ENCODE measurements around the gene FER1L5.

The FER1L5 gene

DNA sequence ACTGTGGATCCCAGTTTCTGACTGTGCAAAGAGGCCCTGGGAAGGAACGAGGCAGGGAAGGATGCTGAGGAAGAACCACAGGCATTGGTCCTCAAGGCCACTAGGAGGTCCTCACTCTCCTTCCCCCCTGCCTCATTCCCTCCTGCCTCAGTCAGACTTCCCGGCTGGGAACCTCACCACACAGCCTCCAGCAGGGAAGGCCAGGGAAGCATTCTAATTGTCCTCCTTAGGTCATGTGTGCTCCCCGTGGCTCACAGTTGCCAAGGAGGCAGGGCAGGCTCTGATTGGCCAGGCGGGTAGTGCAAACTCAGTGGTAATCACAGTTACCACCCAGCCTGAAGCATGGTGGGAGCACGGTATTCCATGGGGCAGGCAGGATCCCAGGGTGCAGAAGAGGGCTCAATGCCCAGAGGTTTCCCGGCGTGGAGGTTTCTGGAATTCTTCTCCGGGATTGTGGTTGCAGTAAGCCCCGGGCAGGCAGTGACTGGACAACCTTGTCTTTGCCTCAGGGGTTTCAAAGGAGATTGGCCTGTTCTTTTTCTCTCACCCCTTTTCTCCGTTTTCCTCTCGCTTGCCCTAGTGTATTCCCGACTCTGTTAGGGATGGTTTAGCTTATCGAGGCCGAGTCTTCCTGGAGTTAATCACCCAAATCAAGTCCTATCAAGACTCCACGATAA is 27.1 kb downstream of the FER1L5 start:
- in situ Hi-C loops (cut with MboI; ENCODE audit: low sequenced_read_pairs): no loop called here

DNA sequence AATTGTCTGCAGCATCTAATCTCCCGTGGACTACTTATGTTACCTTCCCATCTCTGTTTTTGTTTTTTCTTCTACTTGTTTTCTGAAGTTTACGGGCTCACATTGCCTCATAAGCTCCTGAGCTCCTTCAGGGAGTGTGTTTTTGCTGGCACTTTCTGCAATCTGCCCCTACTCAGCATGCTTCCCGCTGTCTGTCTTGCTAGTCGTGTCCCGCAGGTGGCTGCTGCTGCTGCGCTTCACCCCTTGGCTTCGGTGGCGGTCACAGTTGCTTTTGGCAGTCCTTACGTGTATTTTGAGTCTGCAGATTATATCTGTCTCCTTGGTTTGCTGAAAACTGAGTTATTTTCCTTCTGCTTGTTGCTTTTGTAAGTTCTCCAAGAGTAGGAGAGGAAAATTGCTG is 37.3 kb downstream of the FER1L5 start:
- in situ Hi-C loops (cut with MboI; ENCODE audit: low sequenced_read_pairs): no loop called here

DNA sequence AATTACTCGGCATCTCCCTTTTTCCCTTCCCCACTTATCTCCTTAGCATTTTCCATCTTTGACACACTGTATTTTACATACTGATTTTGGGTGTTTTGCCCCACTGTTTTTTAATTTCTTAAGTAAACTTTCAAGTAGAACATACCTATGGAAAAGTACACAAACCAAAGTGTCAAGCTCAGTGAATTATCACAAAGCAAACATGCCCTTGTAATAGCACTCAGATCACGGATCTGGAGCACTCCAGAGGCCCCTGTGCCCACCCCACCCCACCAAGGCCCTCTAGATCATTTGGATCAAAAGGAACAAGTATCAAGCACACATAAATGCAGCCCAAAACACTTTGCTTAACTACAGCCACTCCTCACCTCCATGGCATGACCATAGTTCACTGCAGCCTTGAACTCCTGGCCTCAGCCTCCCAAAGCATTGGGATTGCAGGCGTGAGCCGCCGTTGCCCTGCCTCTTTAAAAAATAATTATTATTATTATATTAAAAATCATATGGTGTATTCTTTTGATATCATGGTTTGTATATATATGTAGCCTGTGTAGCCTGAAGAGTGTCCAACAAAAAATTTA is 38.1 kb downstream of the FER1L5 start:
- in situ Hi-C loops (cut with MboI; ENCODE audit: low sequenced_read_pairs): no loop called here

DNA sequence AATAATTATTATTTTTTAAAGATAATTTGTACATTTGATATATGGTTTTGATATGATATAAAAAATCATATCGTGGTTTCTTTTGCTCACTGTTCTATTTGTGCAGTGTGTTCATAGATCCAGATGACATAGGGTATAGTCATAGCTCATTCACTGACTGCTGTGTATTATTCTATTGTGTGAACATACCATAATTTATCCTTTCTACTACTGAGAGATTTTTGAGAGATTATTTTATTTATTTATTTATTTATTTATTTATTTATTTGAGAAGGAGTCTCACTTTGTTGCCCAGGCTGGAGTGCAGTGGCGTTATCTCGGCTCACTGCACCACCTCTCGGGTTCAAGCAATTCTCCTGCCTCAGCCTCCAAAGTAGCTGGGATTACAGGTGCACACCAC is 39.0 kb downstream of the FER1L5 start:
- in situ Hi-C loops (cut with MboI; ENCODE audit: low sequenced_read_pairs): no loop called here

DNA sequence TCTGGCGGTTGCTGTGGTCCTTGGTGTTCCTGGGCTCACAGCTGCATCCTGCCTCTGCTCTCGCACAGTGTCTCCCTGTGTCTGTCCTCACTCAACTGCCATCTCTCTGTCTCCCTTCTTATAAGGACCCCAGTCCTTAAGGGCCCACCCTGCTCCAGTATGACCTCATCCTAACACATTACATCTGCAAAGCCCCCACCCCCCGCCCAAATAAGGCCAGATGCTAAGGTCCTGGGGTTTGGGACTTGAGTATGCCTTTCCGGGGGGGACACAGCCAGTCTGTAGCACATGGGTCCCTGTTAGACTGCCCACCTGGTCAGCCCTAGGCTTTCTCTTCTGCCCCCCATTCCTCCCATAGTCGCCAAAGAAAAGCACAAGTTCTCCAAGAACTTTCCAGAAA is 40.7 kb downstream of the FER1L5 start:
- in situ Hi-C loops (cut with MboI; ENCODE audit: low sequenced_read_pairs): no loop called here

DNA sequence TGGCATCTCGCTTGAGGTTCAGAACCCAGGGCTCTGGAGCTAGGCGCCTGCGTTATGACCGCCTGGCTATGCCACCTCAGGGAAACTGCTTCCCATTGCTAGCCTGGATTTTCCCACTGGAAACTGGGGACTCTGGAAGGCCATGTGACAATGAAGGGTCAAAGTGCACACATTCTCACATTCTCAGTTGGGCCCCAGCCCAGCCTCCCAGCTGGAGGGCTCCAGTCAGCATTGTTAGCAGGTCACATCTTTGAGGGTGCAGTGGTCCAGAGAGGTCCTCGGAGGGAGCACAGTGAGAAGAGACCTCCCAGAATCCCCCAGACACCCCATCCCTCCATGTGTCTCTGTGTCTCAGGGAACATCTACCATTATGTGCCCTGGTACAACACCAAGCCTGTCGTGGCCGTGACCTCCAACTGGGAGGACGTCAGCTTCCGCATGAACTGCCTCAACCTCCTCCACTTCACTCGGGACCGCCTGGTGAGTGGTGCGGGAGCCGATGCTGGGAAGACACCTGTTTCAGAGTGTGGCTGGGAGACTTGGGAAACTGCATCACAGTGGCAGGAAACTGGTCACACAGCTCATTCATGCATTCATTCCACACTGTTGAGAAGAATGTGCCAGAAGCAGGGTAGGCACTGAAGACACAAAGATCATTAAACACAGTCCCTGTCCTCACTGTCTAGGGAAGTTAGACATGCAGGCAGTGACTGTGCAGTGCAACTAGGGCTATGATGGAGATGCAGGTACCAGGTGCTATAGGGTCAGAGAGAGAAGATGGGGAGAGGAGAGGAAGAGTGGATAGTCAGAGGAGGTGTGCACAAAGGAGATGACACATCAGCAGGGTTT is 41.6 kb downstream of the FER1L5 start:
- in situ Hi-C loops (cut with MboI; ENCODE audit: low sequenced_read_pairs): no loop called here

DNA sequence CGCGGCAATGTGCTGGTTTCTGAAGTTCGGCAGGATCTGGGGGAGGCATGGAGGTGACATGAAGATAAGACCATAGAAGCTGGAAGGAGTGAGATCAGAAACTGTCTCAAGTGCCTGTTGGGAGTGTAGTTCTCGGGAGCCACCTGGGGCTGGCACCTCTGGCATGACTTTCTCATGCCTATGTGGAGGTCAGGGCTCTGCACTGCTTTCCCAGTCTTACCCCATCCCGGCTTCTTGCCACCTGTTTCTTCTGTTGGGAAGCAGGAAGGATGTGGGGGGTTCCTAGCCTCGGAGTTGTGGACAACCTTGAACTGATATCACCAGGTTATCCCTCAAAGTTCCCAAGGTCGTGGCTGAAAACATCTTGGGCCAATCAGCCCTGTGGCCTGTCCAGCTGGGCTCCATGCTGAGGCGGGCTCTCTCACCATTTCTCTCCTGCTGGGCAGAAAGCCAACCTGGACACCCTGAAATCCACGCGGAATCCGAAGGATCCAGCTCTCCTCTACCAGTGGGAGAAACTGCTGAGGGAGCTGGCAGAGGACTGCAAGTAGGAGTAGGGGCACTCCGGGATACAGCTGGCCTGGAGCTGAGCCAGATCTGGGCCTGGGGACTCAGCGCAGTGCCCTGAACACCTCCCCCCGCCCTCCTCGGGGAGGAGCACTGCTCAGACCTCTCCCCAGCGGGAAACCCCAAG is 42.5 kb downstream of the FER1L5 start:
- in situ Hi-C loops (cut with MboI; ENCODE audit: low sequenced_read_pairs): no loop called here

DNA sequence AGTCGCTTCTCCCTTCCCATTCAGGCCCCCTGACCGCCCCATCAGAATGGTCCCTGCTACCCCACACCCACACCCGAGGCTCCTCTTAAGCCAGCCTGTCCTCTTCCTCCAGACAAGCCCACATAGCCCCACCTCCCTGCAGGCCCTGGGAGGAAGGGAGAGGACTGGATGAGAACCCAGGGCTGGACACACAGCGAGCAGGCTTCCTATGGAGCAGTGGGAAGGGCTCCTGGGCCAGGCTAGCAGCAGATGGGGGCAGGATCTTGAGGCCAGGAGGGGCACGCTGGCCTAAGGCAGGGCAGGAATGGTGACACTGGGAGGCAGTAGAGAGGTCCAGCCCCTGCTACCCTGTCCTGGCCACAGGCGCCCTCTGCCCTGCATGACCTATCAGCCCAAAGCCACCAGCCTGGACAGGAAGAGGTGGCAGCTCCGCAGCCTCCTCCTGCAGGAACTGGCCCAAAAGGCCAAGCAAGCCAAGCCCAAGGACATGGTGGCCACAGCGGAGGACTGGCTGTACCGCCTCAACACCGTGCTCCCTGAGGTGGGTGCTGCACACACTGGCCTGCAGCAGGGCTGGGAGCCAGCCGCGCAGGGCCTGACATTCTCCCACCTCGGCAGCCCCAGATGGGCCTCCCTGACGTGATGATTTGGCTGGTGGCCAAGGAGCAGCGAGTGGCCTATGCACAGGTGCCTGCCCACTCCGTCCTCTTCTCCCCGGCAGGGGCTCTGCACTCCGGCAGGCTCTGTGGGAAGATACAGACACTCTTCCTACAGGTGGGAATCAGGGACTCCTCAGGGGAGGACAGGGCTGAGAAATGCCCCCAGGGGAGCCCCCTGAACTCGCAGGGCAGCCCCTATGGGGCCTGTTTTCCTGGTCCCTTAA is 43.3 kb downstream of the FER1L5 start:
- in situ Hi-C loops (cut with MboI; ENCODE audit: low sequenced_read_pairs): no loop called here

DNA sequence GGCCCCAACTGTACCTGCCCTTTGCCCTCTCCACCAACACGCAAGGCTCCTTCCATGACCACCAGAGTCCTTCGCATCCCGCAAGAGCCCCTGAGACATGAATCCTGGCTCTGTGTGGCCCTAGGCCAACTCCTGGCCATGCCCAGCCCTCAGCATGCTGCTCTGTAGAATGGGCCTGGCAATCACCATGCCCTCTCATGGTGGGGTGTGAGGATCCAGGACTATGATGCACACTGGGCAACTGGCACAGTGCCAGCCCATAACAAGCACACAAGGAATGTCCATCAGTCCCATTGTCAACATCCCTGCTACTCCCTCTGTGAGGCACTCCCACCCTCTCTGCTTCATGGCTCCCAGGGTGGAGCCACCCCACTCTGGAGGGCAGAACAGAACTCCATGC is 44.7 kb downstream of the FER1L5 start:
- in situ Hi-C loops (cut with MboI; ENCODE audit: low sequenced_read_pairs): no loop called here

DNA sequence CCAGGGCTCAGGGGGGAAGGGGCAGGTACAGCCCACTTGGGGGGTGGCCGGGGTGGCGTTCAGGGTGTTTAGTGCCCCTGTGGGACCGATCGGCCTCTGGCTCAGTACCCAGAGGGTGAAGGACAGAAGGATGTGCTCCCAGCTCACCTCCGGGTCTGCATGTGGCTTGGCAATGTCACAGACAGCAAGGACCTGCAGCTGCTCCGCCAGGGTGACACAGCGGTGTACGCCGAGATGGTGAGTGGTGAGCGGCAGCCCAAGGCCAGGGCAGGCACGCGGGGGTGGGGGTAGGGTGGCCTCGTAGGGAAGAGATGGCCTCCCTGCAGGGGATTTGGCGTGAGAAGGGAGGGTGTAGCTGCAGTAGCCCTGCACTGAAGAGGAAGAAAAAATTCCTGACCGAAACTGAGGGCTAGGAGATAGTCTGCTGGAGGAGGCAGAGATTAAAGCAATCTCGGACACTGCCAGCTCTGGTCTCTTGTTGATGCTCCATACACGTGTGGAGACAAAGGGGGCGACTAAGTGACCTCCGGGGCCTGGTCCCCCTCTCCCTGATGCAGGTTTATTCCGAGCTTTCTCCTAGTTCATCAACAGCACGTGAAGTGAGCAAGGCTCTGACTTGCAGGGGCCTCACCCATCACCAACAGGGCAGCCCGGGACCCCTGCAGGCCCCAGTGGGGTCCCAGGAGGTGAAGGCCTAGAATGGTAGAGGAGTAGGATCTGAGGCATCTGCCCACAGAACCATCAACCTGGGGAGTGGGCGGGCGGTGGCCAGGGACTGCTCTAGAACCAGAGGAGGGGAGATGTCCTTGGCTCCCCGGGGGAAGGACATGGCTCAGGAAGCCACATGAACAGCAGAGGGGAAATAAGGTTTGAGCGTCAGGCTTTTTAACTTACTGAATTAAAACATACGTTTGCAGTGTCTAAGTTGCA is 45.4 kb downstream of the FER1L5 start:
- in situ Hi-C loops (cut with MboI; ENCODE audit: low sequenced_read_pairs): no loop called here

DNA sequence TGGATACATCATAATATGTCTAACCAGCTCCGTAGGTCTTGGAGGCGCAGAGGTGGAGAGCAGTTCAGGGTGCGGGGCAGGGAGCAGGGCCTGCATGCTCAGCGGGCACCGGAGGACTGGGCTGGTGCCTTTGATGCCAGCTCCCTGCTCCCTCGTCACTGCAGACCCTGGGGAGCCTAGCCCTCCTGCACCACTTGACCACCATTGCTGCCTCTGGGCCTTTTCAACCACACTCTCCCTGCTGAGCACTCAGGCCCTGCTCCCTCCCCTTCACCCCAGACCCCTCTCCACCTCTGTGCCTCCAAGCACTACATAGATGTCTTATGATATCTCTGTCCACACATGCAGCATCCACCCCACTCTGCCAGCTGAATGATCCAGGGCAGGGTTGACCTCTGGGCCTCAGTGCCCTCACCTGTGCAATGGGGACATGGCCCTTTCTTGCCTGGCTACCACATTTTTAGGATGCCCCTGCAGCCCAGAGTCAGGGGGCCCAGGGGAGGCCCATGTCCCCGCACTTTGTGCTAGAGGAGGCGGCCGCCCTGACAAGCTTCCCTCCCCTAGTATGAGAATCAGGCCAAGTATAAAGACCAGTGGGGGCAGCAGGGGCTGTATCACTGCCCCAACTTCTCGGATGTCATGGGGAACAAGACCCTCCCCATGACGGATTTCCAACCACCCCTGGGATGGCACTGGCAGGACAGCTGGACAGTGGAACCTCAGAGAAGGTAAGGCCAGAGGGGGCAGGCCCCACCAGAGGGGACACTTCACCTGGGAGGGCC is 46.3 kb downstream of the FER1L5 start:
- in situ Hi-C loops (cut with MboI; ENCODE audit: low sequenced_read_pairs): no loop called here

DNA sequence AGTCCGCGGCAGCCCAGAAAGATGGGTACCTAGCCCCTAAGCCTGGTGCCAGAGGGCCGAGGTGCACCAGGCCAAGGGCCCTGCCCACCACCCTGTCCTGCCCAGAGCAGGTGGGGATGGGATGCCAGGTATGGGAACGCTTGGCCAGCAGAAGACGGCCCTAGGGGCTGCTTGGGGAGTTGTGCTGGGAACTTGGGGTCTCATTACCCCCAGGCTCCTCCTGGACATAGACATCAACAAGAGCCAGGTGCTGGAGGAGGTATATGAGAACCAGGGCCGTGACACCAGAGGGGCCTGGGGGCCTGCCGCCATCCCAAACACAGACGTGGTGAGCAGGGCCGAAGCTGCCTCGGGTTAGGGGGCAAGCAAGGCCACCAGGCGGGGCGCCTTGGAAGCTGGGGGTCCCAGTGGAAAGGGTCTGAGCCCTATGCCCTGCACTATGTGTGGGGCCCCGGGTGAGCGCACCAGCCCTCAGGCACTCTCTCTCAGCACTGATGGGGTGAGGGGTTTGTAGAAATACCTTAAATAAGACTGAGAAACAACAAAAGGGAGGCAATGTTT is 46.9 kb downstream of the FER1L5 start:
- in situ Hi-C loops (cut with MboI; ENCODE audit: low sequenced_read_pairs): no loop called here

DNA sequence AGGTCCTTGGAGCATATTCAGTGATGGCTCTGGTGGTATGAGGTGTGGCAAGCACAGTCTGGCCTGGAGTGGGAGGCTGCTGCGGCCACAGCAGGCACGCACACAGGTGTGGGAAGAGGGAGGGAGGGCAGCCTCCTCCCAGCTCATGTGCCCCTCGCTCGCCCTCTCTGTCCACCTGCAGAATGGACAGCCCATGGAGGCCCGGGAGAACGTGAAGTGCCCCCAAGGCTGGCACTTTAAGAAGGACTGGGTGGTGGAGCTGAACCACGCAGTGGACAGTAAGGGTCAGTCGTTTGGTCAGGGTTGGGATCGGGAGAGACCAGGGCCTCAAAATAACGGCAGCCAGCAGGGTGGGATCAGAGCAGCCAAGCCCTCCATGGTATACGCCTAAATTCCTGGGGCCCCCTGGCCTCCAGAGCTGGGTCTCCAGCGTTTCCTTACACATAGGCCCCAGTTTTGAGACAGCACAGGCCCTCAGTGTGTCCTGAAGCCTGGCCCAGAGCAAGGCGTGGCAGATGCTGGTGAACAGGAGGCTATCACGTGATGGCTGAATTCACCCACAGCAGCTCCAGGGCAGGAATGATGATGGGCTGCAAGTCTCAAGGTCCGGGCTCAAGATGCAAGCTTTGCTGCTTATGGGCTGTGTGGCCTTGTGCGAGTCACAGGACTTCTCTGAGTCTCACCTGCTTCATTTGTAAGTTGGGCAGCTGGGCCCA is 47.9 kb downstream of the FER1L5 start:
- in situ Hi-C loops (cut with MboI; ENCODE audit: low sequenced_read_pairs): no loop called here

DNA sequence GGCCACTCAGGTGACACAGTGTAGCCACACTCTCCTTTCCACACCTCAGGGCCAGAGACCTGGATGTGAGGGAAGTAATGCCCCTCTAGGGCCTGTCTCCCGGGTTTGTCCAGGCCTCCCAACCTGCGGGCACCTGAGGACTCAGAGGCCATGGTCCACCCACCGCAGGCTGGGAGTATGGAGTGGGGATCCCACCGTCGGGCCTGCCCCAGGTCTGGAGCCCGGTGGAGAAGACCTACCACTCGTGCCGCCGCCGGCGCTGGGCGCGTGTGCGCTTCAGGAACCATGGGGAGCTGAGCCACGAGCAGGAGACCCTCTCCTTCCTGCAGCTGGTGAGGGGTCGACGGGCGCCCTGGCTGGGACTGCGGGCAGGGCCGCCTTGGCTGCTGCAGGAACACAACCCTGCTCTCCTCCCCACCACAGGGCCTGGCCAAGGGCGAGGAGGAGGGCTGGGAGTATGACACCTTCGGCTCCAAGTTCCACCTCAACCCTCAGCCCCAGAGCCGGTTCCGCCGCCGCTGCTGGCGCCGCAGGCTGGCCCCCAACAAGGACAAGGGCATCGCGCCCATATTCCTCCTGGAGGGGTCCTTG is 48.6 kb downstream of the FER1L5 start:
- in situ Hi-C loops (cut with MboI; ENCODE audit: low sequenced_read_pairs): no loop called here

DNA sequence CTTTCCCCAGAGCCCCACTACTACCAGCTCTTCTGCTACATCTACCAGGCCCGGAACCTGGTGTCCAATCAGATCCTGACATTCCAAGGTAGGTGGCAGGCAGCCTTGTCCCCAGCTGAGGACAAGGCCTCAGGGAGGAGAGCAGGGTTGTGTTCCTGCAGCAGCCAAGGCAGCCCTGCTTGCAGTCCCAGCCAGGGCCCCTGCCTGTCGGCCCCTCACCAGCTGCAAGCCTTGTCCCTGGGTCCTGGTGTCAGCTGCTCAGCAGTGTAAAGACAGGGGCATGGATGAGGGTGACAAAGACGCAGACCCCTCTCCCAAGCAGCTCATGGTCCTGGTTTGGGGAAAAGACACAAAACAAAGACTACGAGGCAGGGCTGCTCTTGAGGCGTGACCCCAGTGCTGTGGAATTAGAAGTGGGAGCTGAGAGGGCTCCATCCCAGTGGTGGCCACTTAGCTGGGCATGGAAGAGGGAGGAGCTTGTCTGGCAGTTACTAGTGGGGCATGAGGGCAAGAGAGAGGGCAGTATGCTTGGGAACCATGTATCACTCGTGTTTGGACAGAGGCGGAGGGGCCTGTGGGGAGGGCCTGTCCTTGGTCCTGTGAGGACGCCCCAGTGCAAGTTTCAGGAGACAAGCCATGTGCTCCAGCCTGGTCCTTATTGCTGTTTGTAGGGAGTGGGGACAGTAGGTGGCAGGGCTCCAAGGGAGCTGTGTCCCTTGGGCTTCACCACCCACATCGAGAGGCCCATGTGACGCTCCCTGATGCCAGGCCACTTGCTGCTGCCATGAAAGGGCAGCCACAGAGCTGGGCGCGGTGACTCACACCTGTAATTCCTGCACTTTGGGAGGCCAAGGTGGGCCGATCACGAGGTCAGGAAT is 49.8 kb downstream of the FER1L5 start:
- in situ Hi-C loops (cut with MboI; ENCODE audit: low sequenced_read_pairs): no loop called here
